Prostate gland (tissue), 2 donors: ENCODE measurements around the gene SAMD3.

Source experiments
- POLR2AphosphoS5 ChIP-seq: sonication (generic); formaldehyde crosslinking; IDR thresholded peaks from one replicate; pipeline ENCODE4 v1.6.1; 2017; ENCODE audit warnings: antibody characterized with exemption
- TF ChIP-seq, protein P1 (sequence below), 4 experiments: fragments of 200-600 bp in 2 of 4; fragments of 450-650 bp in 2 of 4; sonication (generic) in 2 of 4; IDR thresholded peaks; 1 replicate in 3 of 4; 2 replicates in 1 of 4; pipeline ENCODE4 v1.5.1; 2016 to 2019; ENCODE audit warnings: antibody characterized with exemption in 4 of 4, mild to moderate bottlenecking in 2 of 4, moderate library complexity in 2 of 4

DNA sequence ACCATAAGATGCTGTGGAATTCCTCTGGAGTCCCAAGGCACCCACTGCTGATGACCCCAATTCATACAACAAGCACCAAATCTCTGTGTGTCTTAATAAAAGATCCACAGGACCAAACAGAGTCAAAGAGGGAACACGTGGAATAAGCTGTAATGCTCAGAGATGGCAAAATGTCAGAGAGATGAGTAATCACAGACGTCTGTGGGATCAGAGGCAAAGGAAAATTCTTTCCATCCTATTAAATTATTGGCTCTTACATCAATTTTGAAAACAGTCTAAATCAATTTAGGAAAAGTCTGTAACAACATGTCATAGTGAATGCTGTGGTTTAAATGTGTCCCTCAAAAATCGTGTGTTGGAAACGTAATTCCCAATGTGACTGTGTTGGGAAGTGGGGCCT lies 17.5 kb upstream of the SAMD3 start:
- TF ChIP-seq, protein P1, sequence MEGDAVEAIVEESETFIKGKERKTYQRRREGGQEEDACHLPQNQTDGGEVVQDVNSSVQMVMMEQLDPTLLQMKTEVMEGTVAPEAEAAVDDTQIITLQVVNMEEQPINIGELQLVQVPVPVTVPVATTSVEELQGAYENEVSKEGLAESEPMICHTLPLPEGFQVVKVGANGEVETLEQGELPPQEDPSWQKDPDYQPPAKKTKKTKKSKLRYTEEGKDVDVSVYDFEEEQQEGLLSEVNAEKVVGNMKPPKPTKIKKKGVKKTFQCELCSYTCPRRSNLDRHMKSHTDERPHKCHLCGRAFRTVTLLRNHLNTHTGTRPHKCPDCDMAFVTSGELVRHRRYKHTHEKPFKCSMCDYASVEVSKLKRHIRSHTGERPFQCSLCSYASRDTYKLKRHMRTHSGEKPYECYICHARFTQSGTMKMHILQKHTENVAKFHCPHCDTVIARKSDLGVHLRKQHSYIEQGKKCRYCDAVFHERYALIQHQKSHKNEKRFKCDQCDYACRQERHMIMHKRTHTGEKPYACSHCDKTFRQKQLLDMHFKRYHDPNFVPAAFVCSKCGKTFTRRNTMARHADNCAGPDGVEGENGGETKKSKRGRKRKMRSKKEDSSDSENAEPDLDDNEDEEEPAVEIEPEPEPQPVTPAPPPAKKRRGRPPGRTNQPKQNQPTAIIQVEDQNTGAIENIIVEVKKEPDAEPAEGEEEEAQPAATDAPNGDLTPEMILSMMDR (IDR thresholded peaks at IDR 0.05): no peak
- TF ChIP-seq POLR2AphosphoS5: no peak
